GM19452 (cell line): Measurements from ENCODE around the gene CHD8.
"Not testable (repeated sequence)": the region's sequence is repeated elsewhere in the genome, so short reads cannot be mapped to it uniquely, and the experiment has no call there.

Experiments
- ATAC-seq: cut with Tn5 transposase; IDR thresholded peaks from one replicate; pipeline ENCODE4 v1.9.1; 2021; ENCODE audit not compliant: unreplicated experiment

CHD8 gene

GRCh38 chr14:21436567-21437062 lies 19.3 kb downstream of the CHD8 start:
- ATAC-seq = no peak

DNA sequence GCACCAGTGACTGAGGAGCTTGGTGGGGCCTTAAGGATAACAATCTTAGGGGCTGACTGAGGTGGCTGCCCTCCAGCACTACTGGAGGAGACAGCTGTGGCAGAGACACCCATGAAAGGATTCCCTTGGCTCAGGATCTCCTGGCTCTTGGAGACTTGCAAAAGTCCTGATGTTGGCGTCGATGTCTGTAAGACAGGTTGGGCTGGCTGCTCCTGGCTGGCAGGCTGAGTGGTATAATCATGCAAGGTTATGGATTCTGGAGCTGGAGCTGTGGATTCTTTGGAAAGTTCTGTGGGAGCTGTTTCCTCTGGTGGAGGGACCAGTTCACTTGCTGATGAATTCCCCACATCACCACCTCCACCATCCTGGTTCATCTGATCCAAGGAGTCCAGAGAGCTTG lies 24.8 kb downstream of the CHD8 start:
- no peak for ATAC-seq

GRCh38 chr14:21428930-21429329 lies 27.0 kb downstream of the CHD8 start:
- no peak for ATAC-seq

GRCh38 chr14:21426692-21427091 lies 29.2 kb downstream of the CHD8 start:
- ATAC-seq = no peak

GRCh38 chr14:21419528-21419927 lies 36.4 kb downstream of the CHD8 start:
- no peak for ATAC-seq

GRCh38 chr14:21415329-21415728 lies 40.6 kb downstream of the CHD8 start:
- no peak for ATAC-seq

GRCh38 chr14:21414137-21414631 lies 41.7 kb downstream of the CHD8 start:
- ATAC-seq = no peak

- no peak for ATAC-seq
These were observed 47.8 kb downstream of the CHD8 start for GRCh38 chr14:21408147-21408546.

DNA sequence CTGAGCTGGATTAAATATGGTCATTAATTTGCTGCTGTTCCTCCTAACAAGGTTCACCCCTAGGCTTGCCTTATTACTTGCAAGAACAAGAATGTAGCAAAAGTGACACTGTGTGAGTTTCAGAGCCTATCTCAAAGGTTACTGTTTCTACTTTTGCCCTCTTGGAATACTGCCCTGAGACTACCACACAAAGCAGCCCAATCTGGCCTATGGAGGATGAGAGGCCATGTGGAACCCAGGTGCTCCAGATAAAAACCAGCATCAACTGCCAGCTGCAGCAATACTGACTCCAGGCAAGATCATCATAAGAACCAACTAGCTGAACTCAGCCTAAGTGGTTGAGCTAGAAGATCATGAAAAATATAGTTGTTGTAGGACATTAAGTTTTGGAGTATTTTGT lies 49.7 kb downstream of the CHD8 start:
- ATAC-seq = no peak

DNA sequence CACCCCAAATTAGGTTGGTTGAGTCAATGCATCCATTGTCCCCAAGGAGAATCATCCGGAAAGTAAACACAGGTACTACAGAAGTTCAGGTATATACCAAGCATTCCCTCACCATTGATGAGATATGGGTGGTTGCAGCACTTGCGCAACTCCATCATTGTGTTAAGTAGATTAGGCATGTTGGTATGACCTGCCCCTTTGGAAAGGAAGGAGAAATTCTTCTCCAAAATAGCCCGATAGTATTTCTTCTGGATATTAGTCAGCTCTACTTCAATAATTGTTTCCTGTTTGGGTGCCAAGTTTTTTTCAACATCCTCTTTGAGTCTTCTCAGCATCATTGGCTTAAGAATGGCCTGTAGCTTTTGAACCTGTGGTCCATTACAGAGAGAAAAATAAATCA lies 50.8 kb downstream of the CHD8 start:
- no peak for ATAC-seq

DNA sequence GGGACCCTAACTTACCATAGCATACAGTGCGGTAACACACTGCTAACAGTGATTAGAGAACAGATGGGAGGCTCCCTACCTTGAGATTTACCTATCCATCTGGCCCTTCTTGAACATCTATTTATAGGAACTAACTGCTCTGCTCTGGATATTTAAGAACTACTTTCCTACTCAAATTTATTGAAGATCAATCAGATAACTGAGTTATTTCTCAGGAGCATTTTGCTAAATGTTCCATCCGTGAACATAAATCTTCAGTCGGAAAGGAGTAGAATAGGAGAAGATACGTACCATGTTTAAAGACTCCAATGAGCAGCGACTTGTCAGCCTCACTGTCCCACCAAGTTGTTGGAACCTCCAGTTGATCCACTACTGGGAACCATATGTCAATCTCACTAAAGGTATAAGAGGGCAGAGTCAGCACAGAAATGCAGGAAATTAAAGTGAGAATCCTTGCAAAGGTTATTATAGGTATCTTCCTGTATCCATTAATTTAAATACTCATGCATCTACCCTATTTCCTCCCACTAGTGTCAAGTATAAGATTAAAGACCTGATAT lies 56.5 kb downstream of the CHD8 start:
- ATAC-seq = no peak

GRCh38 chr14:21398901-21399300 lies 57.0 kb downstream of the CHD8 start:
- ATAC-seq = no peak

GRCh38 chr14:21395450-21395849 lies 60.5 kb downstream of the CHD8 start:
- no peak for ATAC-seq

DNA sequence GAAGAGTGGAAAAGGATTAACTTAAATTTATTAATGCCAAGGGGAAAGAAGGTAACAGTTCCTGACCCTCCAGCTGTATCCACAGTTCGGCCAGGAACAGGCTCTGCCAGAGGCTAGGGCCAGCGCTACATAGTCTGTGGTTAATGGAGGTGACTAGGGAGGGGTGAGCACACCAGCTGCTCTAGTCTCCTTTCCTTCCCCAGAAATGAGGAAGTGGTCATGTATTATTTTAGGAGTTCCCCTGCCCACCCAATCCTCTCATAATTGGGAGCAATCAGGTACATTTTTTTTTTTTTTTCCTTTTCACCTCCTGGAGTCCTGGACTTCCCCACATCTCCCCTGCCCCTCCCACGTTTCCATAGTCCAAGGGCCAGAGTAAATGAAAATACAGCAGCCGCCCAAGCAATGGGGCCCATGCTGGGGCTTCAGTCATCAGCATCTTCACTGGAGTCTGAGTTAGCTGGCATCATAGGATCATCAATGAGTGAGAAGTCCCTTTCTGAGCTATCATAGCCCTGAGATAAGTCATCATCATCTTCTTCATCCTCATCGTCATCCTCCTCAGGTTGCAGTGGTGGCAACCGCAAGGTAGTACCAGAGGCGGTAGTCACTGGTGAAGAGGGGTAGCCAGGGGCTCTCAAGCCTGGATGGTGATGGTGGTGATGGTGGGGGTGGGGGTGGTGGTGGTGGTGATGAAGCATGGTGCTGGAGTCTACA lies 70.6 kb downstream of the CHD8 start:
- no peak for ATAC-seq

- peak; percentile 33 for ATAC-seq
These were observed 71.5 kb downstream of the CHD8 start for GRCh38 chr14:21384494-21384851.

DNA sequence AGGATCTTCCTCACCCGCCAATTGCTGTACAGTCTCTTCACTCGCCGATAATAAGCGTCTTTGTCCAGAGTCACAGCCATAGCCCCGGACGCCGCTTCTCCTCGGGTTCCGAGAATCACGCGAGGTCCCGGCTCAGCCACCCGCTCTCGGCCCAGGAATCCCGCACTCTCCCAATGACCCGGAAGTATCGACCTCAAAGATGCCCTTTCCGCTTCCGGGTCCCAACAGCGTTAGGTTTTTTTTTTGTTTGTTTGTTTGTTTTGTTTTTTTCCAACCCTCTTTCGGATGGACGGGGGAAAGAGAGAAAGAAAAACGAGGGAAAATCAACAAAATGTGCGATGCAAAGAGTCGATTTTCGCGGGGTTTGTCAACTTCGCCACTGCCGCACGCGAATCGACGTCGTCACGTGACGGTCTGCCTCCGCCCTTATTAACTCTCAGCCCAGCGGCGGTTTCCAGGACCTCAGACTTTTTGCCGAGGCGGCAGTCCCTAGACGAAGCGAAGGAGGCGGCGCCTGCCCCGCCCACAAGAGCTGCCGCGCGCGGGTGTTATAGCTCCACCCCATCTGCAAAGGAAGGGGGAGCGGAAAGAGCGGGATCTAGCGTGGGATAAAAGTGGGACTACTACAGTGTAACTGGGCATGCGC lies 72.0 kb downstream of the CHD8 start, which contains the start of gene SUPT16H:
SUPT16H (minus strand) TSS at position 172 of the 646 bp plus-strand sequence; CDS start at position 80, 92 bp downstream.
- peak; percentile 91 for ATAC-seq

GRCh38 chr14:21382886-21383847 lies 72.8 kb downstream of the CHD8 start:
- ATAC-seq = no peak

GRCh38 chr14:21382095-21382494 lies 73.8 kb downstream of the CHD8 start:
- ATAC-seq = no peak

DNA sequence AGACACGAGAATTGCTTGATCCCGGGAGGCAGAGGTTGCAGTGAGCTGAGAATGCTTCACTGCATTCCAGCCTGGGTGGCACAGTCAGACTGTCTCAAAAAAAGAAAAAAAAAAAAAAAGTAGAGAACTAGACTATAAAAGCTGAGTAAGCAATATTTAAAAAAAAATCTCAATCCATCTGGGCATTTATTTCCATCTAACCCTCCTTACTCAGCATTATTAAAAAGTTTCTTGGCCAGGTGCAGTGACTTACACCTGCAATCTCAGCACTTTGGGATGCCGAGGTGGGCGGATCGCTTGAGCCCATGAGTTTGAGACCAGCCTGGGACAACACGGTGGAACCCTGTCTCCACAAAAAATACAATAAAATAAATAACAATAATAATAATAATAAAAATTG lies 76.6 kb downstream of the CHD8 start:
- ATAC-seq = no peak

- ATAC-seq = no peak
These were observed 81.9 kb downstream of the CHD8 start for GRCh38 chr14:21373980-21374379.

- ATAC-seq = not testable (repeated sequence)
These were observed 83.1 kb downstream of the CHD8 start for GRCh38 chr14:21372814-21373213.
